HG02870 (cell line): ENCODE measurements around the gene ZNF57.
"Not testable (repeated sequence)": the region's sequence is repeated elsewhere in the genome, so short reads cannot be mapped to it uniquely, and the experiment has no call there.

Source experiments
- ATAC-seq: cut with Tn5 transposase; IDR thresholded peaks from one replicate; pipeline ENCODE4 v1.9.1; 2021; ENCODE audit warnings: mild to moderate bottlenecking, moderate library complexity; ENCODE audit not compliant: unreplicated experiment

ZNF57 gene

DNA sequence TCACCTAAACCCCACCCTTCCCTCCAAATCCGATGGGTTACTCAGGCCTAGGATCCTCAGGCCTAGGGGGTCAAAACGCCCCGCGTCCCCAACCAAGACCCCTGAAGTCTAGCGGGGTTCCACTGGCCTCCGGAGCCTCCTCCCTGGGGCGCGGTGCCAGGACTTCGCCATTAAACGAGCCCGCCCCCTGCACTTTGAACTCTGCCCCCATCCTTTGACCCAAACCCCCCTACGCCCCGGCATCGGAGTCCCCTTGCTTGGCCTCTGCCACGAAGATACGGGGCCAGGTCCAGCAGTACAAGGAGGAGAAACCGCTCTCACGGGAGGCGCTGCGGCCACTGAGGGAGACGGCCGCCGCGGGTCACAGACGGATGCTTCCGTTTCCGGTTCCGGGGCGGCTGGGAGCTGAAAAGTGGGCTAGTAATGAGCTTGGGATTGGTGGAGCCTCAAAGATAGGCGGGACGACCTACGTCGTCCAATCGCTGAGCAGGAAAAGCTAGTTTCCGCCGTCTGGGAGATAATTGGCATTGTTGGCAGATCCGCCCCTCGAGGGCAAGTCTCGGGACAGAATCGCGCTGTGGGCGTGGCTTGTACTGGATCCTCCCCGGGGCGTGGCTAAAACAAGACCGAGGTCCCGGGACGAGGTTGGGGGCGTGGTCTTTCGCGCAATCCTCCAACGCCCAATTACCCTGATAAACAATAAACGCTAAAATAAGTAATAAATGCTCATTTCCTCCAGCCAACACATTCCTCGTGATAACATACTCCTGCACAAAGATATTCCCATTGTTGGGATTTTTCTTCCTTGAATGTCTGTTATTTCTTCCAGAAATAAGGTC is 49.8 kb downstream of the ZNF57 start:
- peak; percentile 91 for ATAC-seq

DNA sequence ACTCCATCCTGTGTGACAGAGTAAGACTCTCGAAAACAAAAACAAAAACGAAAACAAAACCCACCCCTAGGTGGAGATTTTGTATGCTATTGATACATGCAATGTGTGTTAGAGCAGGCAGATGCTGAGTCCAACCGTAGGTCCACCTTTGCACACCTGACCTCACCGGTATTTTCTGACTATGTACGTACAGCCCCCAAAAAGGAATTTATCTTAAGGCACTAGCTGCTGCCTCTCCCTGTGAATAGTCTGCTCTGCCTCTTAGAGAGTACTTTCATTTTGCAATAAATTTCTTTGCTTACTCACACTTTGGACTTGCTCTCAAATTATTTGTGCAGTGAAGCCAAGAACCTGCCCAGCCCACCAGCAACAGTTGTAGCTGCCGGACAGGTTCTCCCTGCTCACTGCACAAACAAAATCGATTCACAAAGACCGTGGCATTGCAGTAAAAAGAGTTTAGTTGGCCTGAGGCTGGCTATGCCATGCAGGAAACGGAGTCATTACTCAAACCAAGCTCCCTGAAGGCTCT is 52.3 kb downstream of the ZNF57 start:
- ATAC-seq, result no peak

DNA sequence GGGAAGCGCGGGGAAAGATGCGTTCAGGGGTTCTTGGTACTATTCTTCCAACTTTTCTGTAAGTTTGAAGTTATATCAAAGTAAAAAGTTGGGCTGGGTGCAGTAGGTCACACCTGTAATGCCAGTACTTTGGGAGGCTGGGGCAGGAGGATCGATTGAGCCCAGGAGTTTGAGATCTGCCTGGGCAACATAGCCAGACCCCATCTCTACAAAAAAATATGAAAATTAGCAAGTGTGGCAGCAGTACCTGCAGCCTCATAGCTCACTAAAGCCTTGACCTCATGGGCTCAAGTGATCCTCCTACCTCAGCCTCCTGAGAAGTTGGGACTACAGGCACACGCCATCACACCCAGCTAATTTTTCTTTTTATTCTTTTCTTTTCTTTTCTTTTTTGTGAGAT is 56.4 kb downstream of the ZNF57 start:
- no peak for ATAC-seq

DNA sequence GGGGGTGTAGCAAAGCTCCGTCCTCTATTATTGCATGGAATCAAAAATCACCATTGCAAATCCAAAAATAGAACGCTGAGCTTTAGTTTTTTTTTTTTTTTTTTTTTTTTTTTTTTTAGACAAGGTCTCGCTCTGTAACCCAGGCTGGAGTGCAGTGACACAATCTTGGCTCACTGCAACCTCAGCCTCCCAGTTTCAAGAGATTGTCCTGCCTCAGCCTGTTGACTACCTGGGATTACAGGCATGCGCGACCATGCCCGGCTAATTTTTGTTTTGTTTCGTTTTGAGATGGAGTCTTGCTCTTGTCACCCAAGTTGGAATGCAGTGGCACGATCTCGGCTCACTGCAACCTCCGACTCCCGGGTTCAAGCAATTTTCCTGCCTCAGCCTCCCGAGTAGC is 59.4 kb downstream of the ZNF57 start:
- no peak for ATAC-seq

DNA sequence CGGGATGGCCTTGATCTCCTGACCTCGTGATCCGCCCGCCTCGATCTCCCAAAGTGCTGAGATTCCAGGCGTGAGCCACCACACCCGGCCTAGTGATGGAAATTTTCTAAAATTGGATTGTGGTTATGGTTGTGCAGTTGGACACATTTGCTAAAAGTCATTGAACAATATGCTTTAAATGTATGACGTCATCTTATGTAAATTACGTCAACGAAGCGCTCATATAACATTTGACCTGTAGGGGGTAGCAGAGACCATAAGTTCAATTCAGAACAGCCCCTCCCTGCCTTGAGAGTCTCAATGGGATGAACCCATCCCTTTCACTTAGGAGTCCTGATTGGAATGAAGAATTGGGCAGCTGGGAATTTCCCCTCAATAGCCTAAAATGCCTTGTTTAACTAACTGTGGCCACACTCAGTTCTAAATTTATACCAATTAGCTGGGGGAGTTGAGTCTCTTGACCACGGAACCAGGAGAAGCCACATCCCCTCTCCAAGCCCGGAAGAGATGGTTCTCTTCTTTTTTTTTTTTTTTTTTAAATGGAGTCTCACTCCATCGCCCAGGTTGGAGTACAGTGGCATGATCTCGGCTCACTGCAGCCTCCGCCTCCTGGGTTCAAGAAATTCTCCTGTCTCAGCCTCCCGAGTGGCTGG is 61.4 kb downstream of the ZNF57 start:
- ATAC-seq, result no peak

DNA sequence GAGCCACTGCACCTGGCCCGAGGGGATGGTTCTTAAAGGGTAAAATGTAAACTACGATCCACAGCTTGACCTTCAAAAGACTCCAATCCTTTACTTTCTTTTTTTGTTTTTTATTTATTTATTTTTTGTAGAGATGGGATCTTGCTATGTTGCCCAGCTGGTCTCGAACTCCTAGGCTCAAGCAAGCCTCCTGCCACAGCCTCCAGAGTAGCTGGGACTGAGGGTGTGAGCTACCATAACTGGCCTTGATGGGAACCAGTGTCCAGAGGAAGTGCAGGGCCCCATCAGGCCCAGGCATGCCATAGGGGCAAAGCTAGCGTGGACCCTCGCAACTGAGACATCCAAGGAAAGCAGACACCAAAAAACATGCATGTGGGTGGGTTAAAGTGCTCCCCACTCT is 62.4 kb downstream of the ZNF57 start:
- no peak for ATAC-seq

DNA sequence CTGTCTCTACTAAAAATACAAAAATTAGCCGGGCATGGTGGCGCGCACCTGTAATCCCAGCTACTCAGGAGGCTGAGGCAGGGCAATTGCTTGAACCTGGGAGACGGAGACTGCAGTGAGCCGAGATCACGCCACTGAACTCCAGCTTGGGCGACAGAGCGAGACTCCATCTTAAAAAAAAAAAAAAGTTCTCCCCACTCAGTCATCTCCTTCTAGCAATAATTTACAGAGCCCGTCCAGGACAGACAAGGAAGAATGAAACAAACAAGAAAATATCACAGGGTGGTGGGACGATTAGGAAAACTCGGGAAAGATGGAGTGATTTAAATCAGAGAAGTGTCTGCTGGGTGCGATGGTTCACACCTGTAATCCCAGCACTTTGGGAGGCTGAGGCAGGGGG is 62.9 kb downstream of the ZNF57 start:
- ATAC-seq, result not testable (repeated sequence)

DNA sequence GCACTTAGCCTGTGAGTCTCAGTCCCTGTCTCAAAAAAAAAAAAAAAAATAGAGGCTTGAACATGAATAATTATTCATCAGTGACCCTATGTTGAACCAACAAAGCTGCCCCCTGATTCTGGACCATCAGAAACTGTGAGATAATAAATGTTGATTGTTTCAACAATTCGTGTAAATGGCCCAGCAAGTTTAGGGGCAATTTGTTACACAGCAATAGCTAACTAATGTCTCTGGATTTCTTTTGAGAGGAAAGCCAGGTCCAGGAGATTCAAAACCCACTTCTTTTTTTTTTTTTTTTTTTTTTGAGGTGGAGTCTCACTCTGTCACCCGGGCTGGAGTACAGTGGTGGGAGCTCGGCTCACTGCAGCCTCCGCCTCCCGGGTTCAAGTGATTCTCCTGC is 64.1 kb downstream of the ZNF57 start:
- ATAC-seq, result no peak

DNA sequence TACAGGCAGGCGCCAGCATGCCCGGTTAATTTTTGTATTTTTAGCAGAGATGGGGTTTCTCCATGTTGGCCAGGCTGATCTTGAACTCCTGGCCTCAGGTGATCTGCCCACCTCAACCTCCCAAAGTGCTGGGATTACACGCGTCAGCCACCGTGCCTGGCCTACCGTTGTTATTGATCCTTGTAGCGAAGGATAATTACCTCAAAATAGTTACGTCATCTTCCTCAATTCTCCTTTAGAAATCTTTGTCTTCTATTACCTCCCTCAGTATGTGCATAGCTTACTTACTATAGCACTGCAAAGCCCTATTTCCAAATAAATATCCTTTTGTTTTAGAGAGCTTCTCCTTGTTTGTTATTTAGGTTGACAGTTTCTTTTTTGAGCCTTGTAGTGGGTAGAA is 67.2 kb downstream of the ZNF57 start:
- ATAC-seq, result no peak
